Keratinocyte (primary cell): ENCODE results near the gene SHISA3. TPM values are rescaled to one million over a fixed set of nuclear protein-coding genes. Genes with fewer than 3 reads are reported as not detected.

Experiments
- DNase-seq: peaks from one replicate; pipeline ENCODE4 v3.0.0-alpha.2; 2011; ENCODE audit warnings: low read depth, missing footprints, low spot score
- FAIRE-seq: peaks from 2 replicates; lab custom pipeline; 2011; peaks lifted over from hg19 to GRCh38; lab: Jason Lieb, UNC
- H2AFZ ChIP-seq: 2 replicates; pipeline ENCODE4 v1.6.0; 2012; ENCODE audit warnings: low read length, control low read depth, inconsistent platforms; ENCODE audit not compliant: control insufficient read depth
- H3K27ac ChIP-seq: 2 replicates; pipeline ENCODE4 v1.5.1; 2011; ENCODE audit warnings: low read length; ENCODE audit not compliant: control insufficient read depth, insufficient read depth
- H3K27me3 ChIP-seq: 3 replicates; pipeline ENCODE4 v1.6.0; 2011; ENCODE audit warnings: low read length; ENCODE audit not compliant: control insufficient read depth, insufficient read depth; ENCODE audit errors: extremely low read depth
- H3K36me3 ChIP-seq, 2 experiments: 2 replicates in 1 of 2; 3 replicates in 1 of 2; pipeline ENCODE4 v1.5.1; 2011; ENCODE audit warnings: low read length in 2 of 2, mild to moderate bottlenecking in 1 of 2; ENCODE audit not compliant: control insufficient read depth in 2 of 2, insufficient read depth in 2 of 2; ENCODE audit errors: extremely low read depth in 1 of 2
- H3K4me1 ChIP-seq: 3 replicates; pipeline ENCODE4 v1.5.1; 2011; ENCODE audit warnings: low read length; ENCODE audit not compliant: control insufficient read depth, insufficient read depth; ENCODE audit errors: extremely low read depth
- H3K4me2 ChIP-seq: 3 replicates; pipeline ENCODE4 v1.6.0; 2011; ENCODE audit warnings: low read depth, low read length; ENCODE audit not compliant: control insufficient read depth, insufficient read depth; ENCODE audit errors: extremely low read depth
- H3K4me3 ChIP-seq, 3 experiments: fragments of 200-600 bp in 1 of 3; sonication (generic) in 1 of 3; 2 replicates in 2 of 3; 3 replicates in 1 of 3; pipeline ENCODE4 v1.5.1; 2011 to 2016; ENCODE audit warnings: low read length in 3 of 3, mild to moderate bottlenecking in 3 of 3, control low read depth in 2 of 3, inconsistent platforms in 1 of 3, low read depth in 1 of 3, mixed read lengths in 1 of 3, mixed run types in 1 of 3, moderate library complexity in 1 of 3; ENCODE audit not compliant: control insufficient read depth in 2 of 3, insufficient read depth in 2 of 3; ENCODE audit errors: extremely low read depth in 1 of 3
- H3K79me2 ChIP-seq: 2 replicates; pipeline ENCODE4 v1.6.0; 2012; ENCODE audit warnings: low read length; ENCODE audit not compliant: control insufficient read depth, insufficient read depth
- H3K9ac ChIP-seq: 3 replicates; pipeline ENCODE4 v1.6.0; 2011; ENCODE audit warnings: low read length; ENCODE audit not compliant: control insufficient read depth, insufficient read depth; ENCODE audit errors: extremely low read depth
- H3K9me1 ChIP-seq: 3 replicates; pipeline ENCODE4 v1.6.0; 2011; ENCODE audit warnings: low read length; ENCODE audit not compliant: control insufficient read depth, insufficient read depth; ENCODE audit errors: extremely low read depth
- H3K9me3 ChIP-seq: 2 replicates; pipeline ENCODE4 v1.5.1; 2012; ENCODE audit warnings: low read depth, low read length; ENCODE audit not compliant: control insufficient read depth
- H4K20me1 ChIP-seq: 3 replicates; pipeline ENCODE4 v1.6.0; 2011; ENCODE audit warnings: low read length; ENCODE audit not compliant: control insufficient read depth, insufficient read depth; ENCODE audit errors: extremely low read depth
- EZH2 ChIP-seq: IDR thresholded peaks from one replicate; pipeline ENCODE4 v1.6.1; 2012; ENCODE audit warnings: inconsistent platforms, mild to moderate bottlenecking, low read length, moderate library complexity
- dilution Hi-C: fragments of 300-500 bp; cut with MboI; formaldehyde crosslinking; loops from one replicate; pipeline ENCODE4 v1.7.0; 2020; ENCODE audit warnings: low sequenced_read_pairs; ENCODE audit not compliant: extremely low pct_ligation_motif_present
- polyA plus RNA-seq, 5 experiments: library from polyadenylated mRNA; depleted of rRNA in 3 of 5; stranded (reverse) in 3 of 5; stranded (forward) in 1 of 5; unstranded in 1 of 5; fragments of >200 nt; gene quantifications; 1 replicate in 1 of 5; 2 replicates in 3 of 5; 3 replicates in 1 of 5; pipeline versions ENCODE4 v1.2.1 to v1.2.3, GENCODE V29; 2011 to 2012; ENCODE audit warnings: missing spikeins in 2 of 5, low read depth in 1 of 5, low replicate concordance in 1 of 5
- TF ChIP-seq, protein P1 (sequence below), 3 experiments: IDR thresholded peaks in 1 of 3; conservative IDR thresholded peaks in 1 of 3; optimal IDR thresholded peaks in 1 of 3; 2 replicates in 2 of 3; 3 replicates in 1 of 3; pipeline versions ENCODE3 to v1.5.1; 2011; ENCODE audit warnings: low read length in 3 of 3, mild to moderate bottlenecking in 3 of 3, moderate library complexity in 2 of 3, control low read depth in 1 of 3, inconsistent platforms in 1 of 3; ENCODE audit not compliant: insufficient read depth in 2 of 3; ENCODE audit errors: extremely low read depth in 1 of 3

SHISA3 gene
- polyA plus RNA-seq, 1 donor (not counting 4 experiments of a cell fraction or from before 2014, with no cell fraction given): not detected

DNA sequence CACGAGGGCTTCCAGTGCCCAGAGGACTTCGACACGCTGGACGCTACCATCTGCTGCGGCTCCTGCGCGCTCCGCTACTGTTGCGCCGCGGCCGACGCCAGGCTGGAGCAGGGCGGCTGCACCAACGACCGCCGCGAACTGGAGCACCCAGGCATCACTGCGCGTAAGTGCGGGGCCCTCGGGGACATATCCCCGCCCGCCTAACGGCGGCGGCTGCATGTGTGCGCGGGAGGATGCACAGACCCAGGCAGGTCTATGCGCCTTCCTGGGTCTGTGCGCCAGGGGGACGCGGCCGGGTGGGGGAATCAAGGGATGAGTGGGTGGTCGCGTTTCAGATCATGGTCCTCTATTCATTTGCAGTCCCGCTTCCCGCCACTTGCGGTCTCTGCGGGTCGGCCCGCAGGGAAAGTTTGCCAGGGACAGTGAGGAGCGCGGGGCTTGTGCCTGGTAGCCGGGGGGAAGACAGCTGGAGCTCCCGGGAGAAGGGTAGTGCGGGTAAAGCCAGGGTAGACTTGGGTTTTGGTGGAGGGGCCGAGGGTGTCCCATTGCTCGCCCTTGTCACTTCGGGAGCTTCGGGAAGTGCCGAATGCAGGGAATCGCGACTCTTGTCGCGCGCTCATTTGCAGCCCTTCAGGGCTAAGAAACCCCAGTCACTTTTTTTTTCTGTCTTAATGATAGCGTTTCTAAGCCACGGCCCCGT lies 1.0 kb downstream of the SHISA3 start:
- H3K27ac ChIP-seq: no peak overlapping the region

GRCh38 chr4:42398871-42399331 lies 1.6 kb downstream of the SHISA3 start:
- dilution Hi-C loops: no loop called here

More for the DNA sequence above, 1.0 kb downstream of the SHISA3 start:
- no peaks in the 10 kb centered on the region for H3K79me2 ChIP-seq
- no peaks in the 10 kb centered on the region for H3K36me3 ChIP-seq
- peaks cover 55% of the 10 kb centered on the region for H3K27me3 ChIP-seq
- no peak overlapping the region for H3K9ac ChIP-seq
- H3K4me1 ChIP-seq: no peaks in the 10 kb centered on the region
- H3K4me2 ChIP-seq: no peak overlapping the region
- H4K20me1 ChIP-seq: no peaks in the 10 kb centered on the region
- H3K9me1 ChIP-seq: no peaks in the 10 kb centered on the region
- DNase-seq (no peak), FAIRE-seq (no peak)
- dilution Hi-C loops: no loop called here
- H2AFZ ChIP-seq: no peak overlapping the region
- no peak overlapping the region for H3K4me3 ChIP-seq
- H3K9me3 ChIP-seq: no peaks in the 10 kb centered on the region
- no peak for TF ChIP-seq EZH2
- TF ChIP-seq, protein P1, sequence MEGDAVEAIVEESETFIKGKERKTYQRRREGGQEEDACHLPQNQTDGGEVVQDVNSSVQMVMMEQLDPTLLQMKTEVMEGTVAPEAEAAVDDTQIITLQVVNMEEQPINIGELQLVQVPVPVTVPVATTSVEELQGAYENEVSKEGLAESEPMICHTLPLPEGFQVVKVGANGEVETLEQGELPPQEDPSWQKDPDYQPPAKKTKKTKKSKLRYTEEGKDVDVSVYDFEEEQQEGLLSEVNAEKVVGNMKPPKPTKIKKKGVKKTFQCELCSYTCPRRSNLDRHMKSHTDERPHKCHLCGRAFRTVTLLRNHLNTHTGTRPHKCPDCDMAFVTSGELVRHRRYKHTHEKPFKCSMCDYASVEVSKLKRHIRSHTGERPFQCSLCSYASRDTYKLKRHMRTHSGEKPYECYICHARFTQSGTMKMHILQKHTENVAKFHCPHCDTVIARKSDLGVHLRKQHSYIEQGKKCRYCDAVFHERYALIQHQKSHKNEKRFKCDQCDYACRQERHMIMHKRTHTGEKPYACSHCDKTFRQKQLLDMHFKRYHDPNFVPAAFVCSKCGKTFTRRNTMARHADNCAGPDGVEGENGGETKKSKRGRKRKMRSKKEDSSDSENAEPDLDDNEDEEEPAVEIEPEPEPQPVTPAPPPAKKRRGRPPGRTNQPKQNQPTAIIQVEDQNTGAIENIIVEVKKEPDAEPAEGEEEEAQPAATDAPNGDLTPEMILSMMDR (optimal IDR thresholded peaks at IDR 0.05 in 1 of 3, IDR thresholded peaks at IDR 0.05 in 1 of 3, conservative IDR thresholded peaks at IDR 0.05 in 1 of 3; ENCODE audit: extremely low read depth in 1 of 3, insufficient read depth in 2 of 3, low read length in 3 of 3): no peak

More at GRCh38 chr4:42398871-42399331, 1.6 kb downstream of the SHISA3 start:
- Histone ChIP-seq H3K27ac (no peak overlapping the region), H2AFZ (no peak overlapping the region), H3K36me3 (no peaks in the 10 kb centered on the region), H3K9ac (no peak overlapping the region), H3K27me3 (peaks cover 55% of the 10 kb centered on the region), H4K20me1 (no peaks in the 10 kb centered on the region), H3K4me2 (no peak overlapping the region), H3K79me2 (no peaks in the 10 kb centered on the region), H3K9me3 (no peaks in the 10 kb centered on the region), H3K4me3 (no peak overlapping the region), H3K4me1 (no peaks in the 10 kb centered on the region), H3K9me1 (no peaks in the 10 kb centered on the region)
- TF ChIP-seq EZH2: no peak
- TF ChIP-seq, protein P1 (optimal IDR thresholded peaks at IDR 0.05 in 1 of 3, IDR thresholded peaks at IDR 0.05 in 1 of 3, conservative IDR thresholded peaks at IDR 0.05 in 1 of 3; ENCODE audit: extremely low read depth in 1 of 3, insufficient read depth in 2 of 3, low read length in 3 of 3): no peak
- FAIRE-seq: no peak
- no peak for DNase-seq
